ENCODE results near the gene FLCN. TPM values are rescaled to one million over a fixed set of nuclear protein-coding genes. Genes with fewer than 3 reads are reported as not detected.
"Not testable (repeated sequence)": the region's sequence is repeated elsewhere in the genome, so short reads cannot be mapped to it uniquely, and the experiment has no call there.

The FLCN gene
- total RNA-seq, 1 donor = 64.3 TPM

DNA sequence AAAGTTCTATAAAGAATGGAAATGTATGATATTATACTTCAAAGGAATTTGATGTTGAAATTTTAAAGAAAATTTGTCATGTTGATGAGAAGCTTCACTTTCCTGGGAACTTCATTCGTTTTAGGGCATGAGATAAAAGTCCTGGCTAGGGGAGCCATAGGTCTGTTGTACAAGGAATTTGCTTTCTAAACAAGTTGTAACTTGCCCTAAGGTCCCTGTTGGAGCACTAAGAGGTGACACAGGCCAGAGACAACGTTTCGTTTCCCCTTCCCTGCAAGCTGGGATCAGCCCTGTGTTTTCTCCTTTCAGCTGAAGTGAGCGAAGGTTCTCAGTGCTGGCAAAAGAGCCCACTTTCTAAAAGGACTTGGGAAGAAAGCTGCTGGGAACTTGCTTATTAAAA, 47.4 kb downstream of the FLCN start:
- DNase-seq (ENCODE audit: low read depth) = no peak
- TF ChIP-seq, protein P1, sequence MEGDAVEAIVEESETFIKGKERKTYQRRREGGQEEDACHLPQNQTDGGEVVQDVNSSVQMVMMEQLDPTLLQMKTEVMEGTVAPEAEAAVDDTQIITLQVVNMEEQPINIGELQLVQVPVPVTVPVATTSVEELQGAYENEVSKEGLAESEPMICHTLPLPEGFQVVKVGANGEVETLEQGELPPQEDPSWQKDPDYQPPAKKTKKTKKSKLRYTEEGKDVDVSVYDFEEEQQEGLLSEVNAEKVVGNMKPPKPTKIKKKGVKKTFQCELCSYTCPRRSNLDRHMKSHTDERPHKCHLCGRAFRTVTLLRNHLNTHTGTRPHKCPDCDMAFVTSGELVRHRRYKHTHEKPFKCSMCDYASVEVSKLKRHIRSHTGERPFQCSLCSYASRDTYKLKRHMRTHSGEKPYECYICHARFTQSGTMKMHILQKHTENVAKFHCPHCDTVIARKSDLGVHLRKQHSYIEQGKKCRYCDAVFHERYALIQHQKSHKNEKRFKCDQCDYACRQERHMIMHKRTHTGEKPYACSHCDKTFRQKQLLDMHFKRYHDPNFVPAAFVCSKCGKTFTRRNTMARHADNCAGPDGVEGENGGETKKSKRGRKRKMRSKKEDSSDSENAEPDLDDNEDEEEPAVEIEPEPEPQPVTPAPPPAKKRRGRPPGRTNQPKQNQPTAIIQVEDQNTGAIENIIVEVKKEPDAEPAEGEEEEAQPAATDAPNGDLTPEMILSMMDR (IDR thresholded peaks at IDR 0.05; ENCODE audit: insufficient read depth, low read depth, low read length) = no peak
- H3K4me3 ChIP-seq (ENCODE audit: low read depth, low read length) = no peak overlapping the region

DNA sequence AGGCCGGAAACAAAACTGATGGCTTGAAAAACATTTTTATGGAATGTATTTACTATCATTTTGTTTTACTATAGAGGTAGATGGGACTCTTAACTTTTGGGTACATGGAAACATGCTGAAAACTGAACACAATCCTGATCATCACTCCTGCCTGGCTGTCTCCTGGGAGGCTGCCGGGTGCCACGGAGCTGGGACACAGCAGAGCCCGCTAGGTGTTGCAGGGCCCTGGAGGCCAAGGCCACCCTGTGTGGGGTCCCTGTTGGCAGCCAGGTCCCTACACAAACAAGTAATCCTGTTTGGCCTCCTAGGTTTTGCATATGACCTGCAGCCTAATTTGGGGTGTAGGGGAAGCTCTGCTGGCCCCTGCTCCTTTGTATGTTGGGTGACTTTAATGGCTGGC, 48.4 kb downstream of the FLCN start:
- TF ChIP-seq, protein P1 (IDR thresholded peaks at IDR 0.05; ENCODE audit: insufficient read depth, low read depth, low read length) = no peak
- no peak overlapping the region for H3K4me3 ChIP-seq (ENCODE audit: low read depth, low read length)
- DNase-seq (ENCODE audit: low read depth) = no peak

DNA sequence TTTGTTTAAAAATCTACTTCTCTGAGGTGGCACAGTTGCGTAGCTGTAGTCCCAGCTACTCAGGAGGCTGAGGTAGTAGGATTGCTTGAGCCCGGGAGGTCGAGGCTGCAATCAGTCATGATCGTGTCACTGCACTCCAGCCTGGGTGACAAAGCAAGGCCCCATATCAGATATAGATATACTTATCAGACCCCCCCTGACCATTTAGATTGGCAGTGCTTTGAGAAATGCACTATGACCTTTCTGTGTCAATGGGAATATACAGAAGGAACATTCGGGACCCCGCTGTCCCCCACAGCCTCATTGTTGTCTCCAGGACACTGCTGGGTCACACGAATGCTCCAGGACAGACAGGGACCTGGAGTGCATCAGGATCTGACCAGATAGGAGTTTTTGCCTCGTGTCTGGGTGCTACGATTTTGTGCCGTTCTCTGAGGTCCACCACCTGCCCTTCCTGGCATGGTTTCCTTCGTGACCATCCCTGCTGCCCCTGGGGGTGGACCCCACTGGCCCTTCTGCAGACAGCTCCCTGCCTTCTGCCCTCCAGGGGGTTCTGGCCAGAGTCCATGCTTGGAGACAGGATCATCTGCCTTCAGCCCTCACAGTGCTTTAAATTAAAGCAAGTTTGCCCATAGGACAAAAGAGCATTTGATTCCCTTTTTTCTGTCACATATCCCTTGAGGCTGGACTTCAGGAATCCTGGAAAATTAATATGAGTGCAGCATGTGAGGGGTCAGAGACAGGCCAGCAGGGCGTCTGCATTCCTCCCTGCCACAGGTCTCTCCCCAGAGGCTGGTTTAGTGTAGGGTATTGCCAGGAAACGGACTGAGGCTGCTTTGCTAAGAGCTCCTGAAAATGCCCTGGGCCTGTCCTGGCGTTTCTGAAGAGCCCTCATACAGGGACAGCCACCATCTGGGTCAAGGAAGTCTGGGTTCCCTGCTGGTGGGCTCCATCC, 50.1 kb downstream of the FLCN start:
- no peak for DNase-seq (ENCODE audit: low read depth)
- TF ChIP-seq, protein P1 (IDR thresholded peaks at IDR 0.05; ENCODE audit: insufficient read depth, low read depth, low read length) = no peak
- H3K4me3 ChIP-seq (ENCODE audit: low read depth, low read length) = no peak overlapping the region

DNA sequence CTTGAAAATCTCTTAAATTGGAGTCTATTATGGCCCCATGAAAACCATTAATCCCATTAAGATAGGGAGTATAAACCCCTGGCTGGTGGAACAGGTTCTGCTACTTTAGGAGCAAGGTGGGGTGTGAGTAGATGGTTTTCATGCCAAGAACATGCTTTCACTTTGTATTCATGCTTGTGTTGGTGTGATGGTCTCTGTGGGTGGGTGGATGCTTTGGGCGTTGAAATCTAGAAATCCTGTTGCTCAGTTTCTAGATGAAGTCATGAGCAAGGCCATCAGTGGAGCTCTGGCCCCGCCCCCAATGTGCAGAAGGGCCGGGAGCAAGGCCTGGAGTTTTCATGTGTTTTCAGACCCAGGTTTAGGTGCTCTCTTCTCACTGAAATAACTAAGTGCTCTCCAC, 50.9 kb downstream of the FLCN start:
- no peak for DNase-seq (ENCODE audit: low read depth)
- no peak overlapping the region for H3K4me3 ChIP-seq (ENCODE audit: low read depth, low read length)
- TF ChIP-seq, protein P1 (IDR thresholded peaks at IDR 0.05; ENCODE audit: insufficient read depth, low read depth, low read length) = no peak

DNA sequence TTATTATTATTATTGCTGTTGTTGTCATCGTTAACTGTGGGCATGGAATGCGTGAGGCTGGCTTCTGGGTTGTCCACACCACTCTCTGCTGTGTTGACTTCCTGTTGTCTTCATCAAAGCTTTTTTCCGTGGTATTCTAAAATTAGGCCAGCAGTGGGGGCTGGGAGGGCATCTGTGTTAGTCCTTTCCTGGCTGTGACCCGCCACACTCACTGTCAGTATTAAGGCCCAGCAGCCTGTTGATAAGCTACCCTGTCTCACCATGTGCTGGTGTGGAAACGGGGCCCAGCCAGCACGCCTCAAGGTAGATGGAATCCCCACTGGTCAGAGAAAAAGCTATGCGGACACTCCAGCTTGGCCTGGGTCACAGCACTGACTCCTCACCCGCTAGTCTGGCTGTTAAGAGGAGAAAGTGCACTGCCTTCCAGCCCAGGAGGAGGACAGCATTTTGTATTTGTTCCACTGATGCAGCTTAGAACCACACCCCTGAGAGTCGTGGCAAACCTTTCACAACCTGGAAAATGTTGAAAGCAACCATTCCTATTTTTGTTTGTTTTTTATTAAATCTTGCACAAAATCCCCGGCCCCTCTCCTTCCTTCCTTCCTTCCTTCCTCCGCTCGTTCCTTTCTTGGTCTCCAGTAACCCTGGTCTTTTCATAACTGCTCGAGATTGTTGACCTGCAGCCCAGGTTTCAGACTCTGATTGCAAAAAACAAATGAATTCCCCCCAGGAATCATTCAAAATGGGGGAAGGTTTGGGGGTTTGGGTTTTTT, 51.8 kb downstream of the FLCN start:
- H3K4me3 ChIP-seq (ENCODE audit: low read depth, low read length); DNase-seq (ENCODE audit: low read depth): not testable (repeated sequence)

DNA sequence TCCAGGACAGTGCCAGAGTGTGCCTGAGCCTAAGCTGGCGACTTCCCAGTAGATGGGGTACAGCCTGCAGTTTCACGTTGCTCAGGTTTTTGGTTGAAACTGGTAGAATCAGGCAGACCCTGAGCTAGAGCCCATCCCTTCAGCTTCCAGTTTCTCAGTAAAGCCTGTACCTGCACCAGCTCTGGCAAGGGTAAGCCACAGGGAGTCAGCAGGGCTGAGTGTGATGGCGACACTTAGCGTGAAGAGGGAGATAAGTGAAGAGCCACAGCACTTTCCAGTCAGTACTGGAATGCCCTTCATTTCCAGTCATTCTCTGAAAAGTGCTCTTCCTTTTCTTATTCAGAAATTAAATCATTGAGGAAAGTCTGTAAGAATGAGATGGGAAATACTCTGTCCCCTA, 53.2 kb downstream of the FLCN start:
- TF ChIP-seq, protein P1 (IDR thresholded peaks at IDR 0.05; ENCODE audit: insufficient read depth, low read depth, low read length) = no peak
- no peak overlapping the region for H3K4me3 ChIP-seq (ENCODE audit: low read depth, low read length)
- DNase-seq (ENCODE audit: low read depth) = no peak

DNA sequence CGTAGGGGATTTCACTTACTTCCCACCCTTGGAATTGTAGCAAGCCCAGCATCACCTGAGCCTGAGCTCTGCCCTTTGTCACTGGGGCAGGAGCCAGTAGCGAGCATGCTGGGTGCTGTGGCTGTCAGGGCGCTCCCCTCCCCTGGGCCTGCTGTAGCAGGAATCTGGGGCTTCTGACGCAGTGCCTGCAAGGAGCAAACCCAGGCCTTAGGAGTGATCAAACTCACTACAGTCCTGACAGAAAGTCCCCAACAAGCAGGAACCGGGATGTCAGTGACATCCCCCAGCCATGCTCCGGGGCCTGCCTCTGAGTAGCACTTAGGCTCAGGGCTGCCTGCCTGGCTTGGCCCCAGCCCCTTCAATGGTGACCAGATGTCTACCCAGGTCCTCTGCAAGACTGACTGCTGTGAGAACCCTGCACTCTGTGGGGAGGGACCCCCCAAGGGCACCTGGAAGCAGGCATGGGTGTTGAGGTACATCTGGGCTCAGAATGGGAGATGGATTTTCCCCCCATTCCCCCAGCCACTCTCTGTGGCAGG, 54.3 kb downstream of the FLCN start:
- no peak overlapping the region for H3K4me3 ChIP-seq (ENCODE audit: low read depth, low read length)
- DNase-seq (ENCODE audit: low read depth) = no peak
- TF ChIP-seq, protein P1 (IDR thresholded peaks at IDR 0.05; ENCODE audit: insufficient read depth, low read depth, low read length) = no peak
